Measurements from ENCODE around the gene KCNJ6.
"Not testable (repeated sequence)": the region's sequence is repeated elsewhere in the genome, so short reads cannot be mapped to it uniquely, and the experiment has no call there.

Gene KCNJ6

DNA sequence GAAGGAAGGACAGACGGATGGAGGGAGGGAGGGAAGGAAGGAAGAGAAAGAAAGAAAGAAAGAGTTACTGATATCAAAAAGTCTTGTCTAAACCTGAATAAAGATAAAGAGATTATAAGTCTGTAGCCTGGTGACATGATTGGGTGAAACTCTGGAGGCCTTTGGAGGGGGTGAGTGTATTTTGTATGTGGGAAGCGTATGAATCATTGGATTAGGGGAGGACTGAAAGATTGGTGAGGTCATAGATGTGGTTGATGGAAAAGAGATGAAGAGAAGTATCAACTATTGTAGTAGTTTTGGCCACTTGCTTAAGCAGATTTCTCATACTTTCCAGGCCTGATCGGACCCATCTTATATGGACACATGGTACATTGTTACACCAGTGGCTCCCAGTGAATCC lies 11.5 kb upstream of the KCNJ6 start:
- H3K4me3 ChIP-seq (ENCODE audit: control insufficient read depth, low read depth, low read length) = no peak overlapping the region
- TF ChIP-seq, protein P1, sequence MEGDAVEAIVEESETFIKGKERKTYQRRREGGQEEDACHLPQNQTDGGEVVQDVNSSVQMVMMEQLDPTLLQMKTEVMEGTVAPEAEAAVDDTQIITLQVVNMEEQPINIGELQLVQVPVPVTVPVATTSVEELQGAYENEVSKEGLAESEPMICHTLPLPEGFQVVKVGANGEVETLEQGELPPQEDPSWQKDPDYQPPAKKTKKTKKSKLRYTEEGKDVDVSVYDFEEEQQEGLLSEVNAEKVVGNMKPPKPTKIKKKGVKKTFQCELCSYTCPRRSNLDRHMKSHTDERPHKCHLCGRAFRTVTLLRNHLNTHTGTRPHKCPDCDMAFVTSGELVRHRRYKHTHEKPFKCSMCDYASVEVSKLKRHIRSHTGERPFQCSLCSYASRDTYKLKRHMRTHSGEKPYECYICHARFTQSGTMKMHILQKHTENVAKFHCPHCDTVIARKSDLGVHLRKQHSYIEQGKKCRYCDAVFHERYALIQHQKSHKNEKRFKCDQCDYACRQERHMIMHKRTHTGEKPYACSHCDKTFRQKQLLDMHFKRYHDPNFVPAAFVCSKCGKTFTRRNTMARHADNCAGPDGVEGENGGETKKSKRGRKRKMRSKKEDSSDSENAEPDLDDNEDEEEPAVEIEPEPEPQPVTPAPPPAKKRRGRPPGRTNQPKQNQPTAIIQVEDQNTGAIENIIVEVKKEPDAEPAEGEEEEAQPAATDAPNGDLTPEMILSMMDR (IDR thresholded peaks at IDR 0.05; ENCODE audit: control insufficient read depth, insufficient read depth, low read depth, low read length, missing control alignments) = no peak
- DNase-seq (ENCODE audit: low read depth) = no peak

DNA sequence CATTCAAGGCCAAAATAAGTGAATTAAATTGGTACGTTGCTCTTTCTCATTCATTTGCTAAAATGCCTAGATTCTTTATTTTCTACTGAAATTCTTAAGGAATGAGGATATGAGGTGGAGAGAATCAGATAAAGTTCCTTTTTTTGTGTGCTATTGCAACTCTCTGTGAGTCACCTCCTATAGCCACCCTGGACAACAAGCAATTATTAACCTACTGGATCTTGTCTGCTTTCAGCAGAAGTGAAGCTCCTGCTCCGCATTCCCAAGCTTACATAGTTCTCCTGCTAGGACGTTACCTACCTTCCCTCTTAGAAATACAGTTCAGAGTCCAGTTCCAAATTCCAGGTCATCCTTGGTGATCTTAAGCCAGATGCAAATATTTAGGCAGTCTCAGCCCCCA lies 4.8 kb upstream of the KCNJ6 start:
- TF ChIP-seq, protein P1 (IDR thresholded peaks at IDR 0.05; ENCODE audit: control insufficient read depth, insufficient read depth, low read depth, low read length, missing control alignments) = no peak
- no peak for DNase-seq (ENCODE audit: low read depth)
- no peak overlapping the region for H3K4me3 ChIP-seq (ENCODE audit: control insufficient read depth, low read depth, low read length)

DNA sequence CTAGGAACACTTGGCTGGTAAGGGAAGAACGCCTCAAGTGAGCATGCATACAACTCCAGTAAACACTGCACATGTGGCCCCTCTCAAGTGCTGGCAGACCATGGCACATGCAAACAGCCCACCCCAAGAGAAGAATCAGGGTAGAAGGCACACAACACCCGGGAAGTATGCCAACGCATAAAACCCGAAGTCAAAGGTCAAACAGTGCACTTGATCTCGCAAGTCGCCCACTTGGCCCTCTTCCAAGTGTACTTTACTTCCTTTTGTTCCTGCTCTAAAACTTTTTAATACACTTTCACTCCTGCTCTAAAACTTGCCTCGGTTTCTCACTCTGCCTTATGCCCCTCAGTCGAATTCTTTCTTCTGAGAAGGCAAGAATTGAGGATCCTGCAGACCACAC lies 4.0 kb upstream of the KCNJ6 start:
- not testable (repeated sequence) for DNase-seq (ENCODE audit: low read depth); H3K4me3 ChIP-seq (ENCODE audit: control insufficient read depth, low read depth, low read length)

DNA sequence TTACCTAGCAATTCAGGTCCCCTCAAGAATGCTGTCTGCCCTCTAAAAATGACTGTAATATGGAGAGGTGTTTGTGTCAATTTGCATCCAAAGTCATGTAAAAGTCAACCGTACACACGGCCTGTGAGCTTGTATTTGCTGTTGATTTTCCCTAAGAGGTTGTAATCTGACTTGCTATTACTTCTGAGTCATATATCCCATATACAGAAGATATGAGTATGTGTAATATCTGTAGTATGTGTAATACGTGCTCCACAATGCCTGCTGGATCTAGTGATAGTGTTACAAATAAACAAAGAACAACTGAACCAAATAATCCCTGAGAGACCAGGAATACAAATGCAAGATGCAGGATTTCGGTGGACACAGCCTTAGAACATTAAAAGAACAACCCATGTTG lies 1.4 kb upstream of the KCNJ6 start:
- H3K4me3 ChIP-seq (ENCODE audit: control insufficient read depth, low read depth, low read length) = no peak overlapping the region
- TF ChIP-seq, protein P1 (IDR thresholded peaks at IDR 0.05; ENCODE audit: control insufficient read depth, insufficient read depth, low read depth, low read length, missing control alignments) = no peak
- no peak for DNase-seq (ENCODE audit: low read depth)

DNA sequence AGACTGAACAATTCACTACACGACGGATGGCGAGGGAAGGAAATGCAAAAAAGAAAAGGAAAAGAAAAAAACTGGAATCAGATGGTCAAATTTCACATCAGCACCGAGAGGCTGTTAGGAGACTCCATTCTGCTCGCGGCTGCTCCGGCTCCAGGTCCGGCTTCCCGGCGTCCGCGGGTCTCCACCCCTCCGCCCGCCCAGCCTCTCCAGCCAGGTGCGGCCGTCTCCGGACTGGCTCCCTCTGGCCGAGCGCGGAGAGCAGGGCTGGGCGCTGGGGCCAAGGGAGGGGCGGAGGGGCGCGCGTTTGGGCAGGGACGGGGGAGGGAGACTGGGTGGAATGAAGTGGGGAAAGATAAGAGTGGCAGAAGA lies 332 bp downstream of the KCNJ6 start:
- TF ChIP-seq, protein P1 (IDR thresholded peaks at IDR 0.05; ENCODE audit: control insufficient read depth, insufficient read depth, low read depth, low read length, missing control alignments) = no peak
- peak overlapping the region; percentile 12; the same call in 1 of the 2 replicates for H3K4me3 ChIP-seq (ENCODE audit: control insufficient read depth, low read depth, low read length)
- no peak for DNase-seq (ENCODE audit: low read depth)

DNA sequence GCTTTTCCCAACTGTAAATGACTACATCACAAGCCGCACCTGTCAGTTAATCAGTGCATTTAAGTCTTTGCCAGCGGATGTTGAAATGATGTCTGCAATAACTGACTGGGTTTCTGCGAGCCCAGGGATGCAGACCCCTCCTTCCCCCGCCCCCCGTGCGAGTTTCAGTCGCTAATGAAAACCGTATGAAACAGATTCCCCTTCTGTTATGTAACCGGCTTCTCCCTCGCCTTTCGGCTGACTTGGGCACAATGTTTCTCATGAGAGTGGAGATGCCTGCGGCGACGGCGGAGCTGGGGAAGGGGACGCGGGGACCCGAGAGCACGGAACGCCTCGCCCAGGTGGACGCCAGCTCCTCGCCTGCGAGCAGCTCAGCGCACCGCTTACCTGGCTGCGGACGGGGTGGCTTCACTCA lies 753 bp downstream of the KCNJ6 start:
- no peak overlapping the region for H3K4me3 ChIP-seq (ENCODE audit: control insufficient read depth, low read depth, low read length)
- TF ChIP-seq, protein P1 (IDR thresholded peaks at IDR 0.05; ENCODE audit: control insufficient read depth, insufficient read depth, low read depth, low read length, missing control alignments) = no peak
- no peak for DNase-seq (ENCODE audit: low read depth)

DNA sequence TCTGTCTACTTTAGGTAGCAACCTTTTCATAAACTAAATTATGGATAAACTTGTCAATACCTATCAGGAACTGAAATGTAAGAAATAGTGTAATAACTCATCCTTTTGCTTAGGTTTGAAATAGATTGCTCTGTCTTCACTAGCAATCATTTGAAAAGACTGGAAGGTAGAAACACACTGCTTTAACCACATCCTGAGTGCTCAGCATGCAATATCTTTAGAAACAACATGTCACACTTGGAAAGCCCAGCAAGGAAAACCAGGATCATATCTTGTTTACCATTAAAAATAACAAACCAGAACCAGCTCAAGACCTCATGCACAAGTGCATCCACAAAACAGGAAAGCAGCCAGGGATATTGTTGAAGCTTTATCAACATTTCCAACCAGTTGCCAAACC lies 3.6 kb downstream of the KCNJ6 start:
- DNase-seq (ENCODE audit: low read depth) = no peak
- TF ChIP-seq, protein P1 (IDR thresholded peaks at IDR 0.05; ENCODE audit: control insufficient read depth, insufficient read depth, low read depth, low read length, missing control alignments) = no peak
- H3K4me3 ChIP-seq (ENCODE audit: control insufficient read depth, low read depth, low read length) = no peak overlapping the region

Data from AG09309 (cell line).